Stimulated activated CD8-positive, alpha-beta memory T cell treated with anti-CD3 and anti-CD28 coated beads, Interleukin-12 subunit alpha, Interleukin-12 subunit beta, amount 100 ng/mL, for 1 hour (primary cell): Measurements from ENCODE around the gene PLCL1.

Experiments
- DNase-seq: peaks from one replicate; pipeline ENCODE4 v3.0.0-alpha.2; 2020; ENCODE audit warnings: low read depth

The PLCL1 gene

GRCh38 chr2:198060277-198060676 lies 255.9 kb downstream of the PLCL1 start:
- no peak for DNase-seq

- DNase-seq, result no peak
Measured at GRCh38 chr2:198062826-198063225, 258.4 kb downstream of the PLCL1 start.

DNA sequence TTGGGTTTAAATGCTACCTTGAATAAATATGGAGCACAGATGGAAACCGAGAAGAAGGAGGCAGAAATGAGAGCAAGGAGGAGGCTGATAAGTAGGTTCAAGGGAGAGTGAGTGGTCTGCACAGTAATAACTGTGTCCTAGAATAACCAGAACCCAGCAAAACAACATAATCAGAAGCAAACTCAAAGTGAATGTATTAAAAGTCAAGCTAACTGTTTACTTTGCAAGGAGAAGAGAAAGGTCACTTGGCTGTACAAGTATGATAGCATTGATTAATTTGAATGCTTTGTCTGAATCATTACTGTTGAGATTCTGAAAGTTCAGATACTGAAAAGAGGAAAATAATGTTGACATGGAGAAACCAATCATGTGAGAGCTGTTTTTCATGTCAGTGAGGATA lies 258.8 kb downstream of the PLCL1 start:
- DNase-seq, result no peak

GRCh38 chr2:198065322-198065721 lies 260.9 kb downstream of the PLCL1 start:
- DNase-seq, result no peak

DNA sequence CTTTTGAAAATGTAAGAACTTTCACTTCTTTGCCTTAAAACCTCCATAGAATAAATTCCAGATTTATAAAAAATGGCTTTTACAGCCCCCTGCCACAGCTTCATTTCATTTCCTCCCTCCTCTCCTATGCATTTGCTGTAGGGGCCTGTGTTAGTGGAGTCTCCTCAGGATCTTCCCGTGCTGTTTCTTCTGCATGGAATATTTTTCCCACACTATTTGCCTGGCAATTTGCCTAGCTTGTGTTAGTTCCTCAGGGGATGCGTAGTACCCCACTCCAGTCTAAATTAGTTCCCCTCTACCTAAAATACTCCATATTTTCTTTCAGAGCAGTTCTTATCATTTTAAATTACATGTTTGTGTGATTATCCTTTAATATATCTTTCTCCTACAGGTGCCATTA lies 262.2 kb downstream of the PLCL1 start:
- DNase-seq, result no peak

DNA sequence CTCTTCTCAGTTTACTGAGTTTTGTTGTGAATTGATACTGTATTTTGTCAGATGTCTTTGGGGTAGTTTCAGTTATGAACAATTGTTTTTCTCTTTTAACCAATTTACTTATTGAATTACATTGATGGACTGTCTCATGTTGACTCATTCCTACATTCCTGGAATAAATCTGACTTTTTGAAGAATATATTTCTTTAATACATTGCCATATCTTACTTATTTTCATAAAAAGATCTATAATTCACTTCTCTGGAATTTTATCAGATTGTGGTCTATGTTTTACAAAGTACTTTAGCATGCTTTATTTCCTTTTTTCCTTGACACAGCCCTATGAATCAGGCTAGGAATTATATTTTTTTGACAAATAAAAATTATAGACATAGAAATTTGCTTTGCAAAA lies 268.3 kb downstream of the PLCL1 start:
- DNase-seq, result no peak

- DNase-seq, result no peak
Measured at GRCh38 chr2:198073253-198073652, 268.9 kb downstream of the PLCL1 start.

DNA sequence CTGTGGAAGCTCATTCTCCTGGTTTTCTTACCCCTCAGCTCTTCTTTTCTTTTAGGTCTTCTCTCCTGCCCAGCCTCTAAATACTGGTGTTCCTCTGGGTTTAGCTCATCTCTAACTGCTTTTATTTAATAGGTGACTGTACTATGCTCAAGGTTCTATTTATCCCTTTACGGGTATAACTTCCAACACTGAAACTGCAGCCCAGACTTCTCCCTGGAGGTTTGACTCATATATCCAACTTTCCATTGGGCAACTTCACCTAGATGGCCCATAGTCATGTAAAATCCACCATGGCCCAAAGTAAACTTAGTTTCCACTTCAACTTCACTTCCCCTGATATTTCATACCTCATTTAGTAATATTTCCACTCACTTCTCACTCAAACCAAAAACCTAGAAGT lies 273.1 kb downstream of the PLCL1 start:
- DNase-seq, result no peak

- DNase-seq, result no peak
Measured at GRCh38 chr2:198080879-198081765, 276.7 kb downstream of the PLCL1 start.

GRCh38 chr2:198084156-198084555 lies 279.8 kb downstream of the PLCL1 start:
- no peak for DNase-seq

- DNase-seq, result no peak
Measured at GRCh38 chr2:198096002-198096401, 291.6 kb downstream of the PLCL1 start.

- no peak for DNase-seq
Measured at GRCh38 chr2:198096965-198097364, 292.6 kb downstream of the PLCL1 start.

- DNase-seq, result no peak
Measured at GRCh38 chr2:198097630-198098029, 293.2 kb downstream of the PLCL1 start.

DNA sequence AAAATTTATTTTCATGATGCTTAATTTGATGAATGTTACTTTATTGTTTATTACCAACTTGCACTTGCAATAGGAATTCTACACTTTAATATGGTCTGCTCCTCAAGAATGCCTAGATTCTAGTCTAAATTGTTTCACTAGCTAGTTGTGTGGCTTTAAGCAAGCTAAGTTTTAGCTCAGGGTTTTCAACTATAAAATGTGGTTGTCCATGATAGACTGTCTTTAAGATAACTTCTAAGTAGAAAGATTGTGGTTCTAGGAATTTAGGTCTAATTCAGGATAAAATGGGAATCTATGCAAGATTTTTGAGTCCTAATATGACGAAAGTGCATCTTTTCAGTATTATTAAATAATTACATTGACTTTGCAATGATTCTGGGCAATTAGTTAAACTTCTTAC lies 294.0 kb downstream of the PLCL1 start:
- no peak for DNase-seq

DNA sequence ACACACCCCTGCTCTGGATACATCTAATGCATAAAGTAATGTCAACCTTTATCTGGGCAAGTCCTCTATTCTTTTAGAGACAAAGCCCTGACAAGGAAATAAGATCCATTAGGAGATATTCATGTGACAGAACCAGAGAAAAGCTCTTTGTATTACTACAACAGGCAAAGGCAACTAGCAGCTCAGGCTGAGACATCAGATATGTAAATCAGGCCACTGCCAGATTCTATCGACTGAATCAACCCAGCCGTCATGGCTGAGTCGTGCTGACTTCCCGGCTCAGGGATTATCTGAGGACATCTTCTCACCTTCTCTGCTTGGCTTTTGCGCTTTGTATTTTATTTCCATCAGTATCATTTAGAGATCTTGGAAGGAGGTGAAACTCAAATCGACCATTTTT lies 294.5 kb downstream of the PLCL1 start:
- DNase-seq, result no peak

DNA sequence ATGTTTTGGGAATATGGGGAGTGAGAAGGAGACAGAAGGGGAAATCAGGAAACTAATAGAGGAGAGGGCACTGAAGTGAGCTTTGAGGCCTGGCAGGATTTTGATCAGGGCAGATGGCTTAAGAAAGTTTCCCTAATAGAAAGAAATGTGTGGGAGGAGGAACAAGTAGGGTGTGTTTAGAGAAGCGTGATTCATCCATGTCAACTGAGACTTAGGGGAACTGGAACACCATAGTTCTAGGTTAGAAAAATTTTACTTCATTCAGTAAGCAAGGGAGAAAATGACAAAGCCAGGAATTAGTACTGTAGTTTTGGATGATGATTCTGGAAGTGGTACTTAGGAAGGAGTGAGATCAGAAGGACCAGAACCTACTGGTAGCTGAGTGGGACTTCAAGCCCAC lies 296.0 kb downstream of the PLCL1 start:
- no peak for DNase-seq

DNA sequence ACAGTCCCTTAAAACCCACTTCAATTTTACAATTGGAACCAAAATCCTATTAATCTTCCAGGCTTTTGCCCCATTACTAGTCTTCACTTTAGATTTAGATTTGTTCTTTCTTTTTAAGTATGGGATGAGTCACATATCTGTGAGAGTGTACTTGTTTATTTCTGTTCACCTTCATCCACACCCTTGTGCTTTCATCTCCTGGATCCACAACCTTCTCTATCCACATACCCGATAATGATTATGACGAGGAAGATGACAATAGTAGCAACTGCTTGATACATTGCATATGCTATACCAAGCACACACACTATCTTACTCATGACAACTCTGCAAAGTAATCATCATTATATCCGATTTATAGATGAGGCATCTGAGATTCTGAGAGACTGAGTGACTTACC lies 297.3 kb downstream of the PLCL1 start:
- no peak for DNase-seq

DNA sequence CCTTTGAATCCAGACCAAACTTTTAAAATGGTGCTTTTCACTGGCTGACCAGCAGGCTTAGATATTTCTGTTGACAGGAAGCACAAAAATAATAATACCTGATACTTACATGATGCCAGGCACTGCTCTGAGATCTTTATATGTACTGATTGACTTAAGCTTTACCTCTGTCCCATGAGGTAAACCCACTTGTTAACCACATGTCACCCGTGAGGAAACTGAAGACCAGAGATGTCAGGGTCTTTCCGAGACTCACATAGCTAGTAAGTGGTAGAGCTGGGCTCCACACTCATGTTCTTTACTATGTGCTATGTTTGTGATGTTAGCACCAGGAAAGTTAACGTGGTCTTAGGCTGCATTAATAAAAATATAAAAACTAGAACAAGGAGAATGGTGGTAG lies 297.7 kb downstream of the PLCL1 start:
- DNase-seq, result no peak

DNA sequence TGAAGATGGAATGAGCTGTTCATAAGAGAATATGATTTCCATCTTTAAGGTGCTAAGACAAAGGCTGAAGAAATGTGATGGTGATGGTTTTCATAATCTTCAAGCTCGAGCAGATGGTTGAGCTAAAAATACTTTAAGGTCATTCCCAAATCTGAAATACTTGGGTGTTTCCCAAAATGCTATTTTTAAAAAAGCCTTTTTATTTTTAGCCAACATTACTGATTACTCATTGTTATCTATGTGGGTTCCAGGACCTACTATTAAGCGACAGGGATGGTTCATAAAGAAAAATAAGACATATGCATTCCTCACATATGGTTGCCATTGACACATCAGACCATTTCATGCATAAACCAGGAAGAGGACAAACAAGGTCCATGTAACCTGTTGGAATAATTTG lies 298.5 kb downstream of the PLCL1 start:
- no peak for DNase-seq

DNA sequence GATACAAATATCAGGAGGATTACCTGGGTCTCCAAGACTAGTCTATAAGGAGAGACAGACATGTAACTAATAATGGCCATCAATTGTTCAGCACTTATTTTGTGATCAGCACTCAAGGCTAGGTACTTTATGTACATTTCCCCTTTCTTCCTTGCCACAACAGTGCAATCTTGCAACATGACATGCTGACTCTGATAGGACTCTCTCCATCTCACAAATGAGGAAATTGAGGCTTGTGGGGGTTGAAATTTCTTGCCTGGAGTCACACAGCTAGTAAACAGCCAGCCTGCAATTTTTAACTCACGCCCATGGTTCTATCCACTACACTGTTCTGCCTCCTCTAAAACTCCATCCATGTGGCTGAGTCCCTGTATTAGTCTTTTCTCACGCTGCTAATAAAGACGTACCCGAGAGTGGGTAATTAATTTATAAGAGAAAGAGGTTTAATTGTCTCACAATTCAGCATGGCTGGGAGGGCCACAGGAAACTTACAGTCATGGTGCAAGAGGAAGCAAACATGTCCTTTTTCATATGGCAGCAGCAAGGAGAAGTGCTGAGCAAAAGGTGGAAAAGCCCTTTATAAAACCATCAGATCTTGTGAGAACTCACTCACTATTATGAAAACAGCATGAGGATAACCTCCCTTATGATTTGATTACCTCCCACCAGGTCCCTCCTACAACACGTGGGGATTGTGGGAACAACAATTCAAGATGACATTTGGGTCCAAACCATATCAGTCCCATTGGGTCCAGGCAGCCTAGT lies 302.4 kb downstream of the PLCL1 start:
- DNase-seq, result no peak

GRCh38 chr2:198113316-198113715 lies 308.9 kb downstream of the PLCL1 start:
- DNase-seq, result no peak

- DNase-seq, result no peak
Measured at GRCh38 chr2:198114064-198114463, 309.7 kb downstream of the PLCL1 start.

GRCh38 chr2:198115201-198115600 lies 310.8 kb downstream of the PLCL1 start:
- no peak for DNase-seq
